Loucy (cell line): ENCODE measurements around the gene OGT.
"Not testable (repeated sequence)": the region's sequence is repeated elsewhere in the genome, so short reads cannot be mapped to it uniquely, and the experiment has no call there.

ENCODE experiments used
- H2AFZ ChIP-seq: fragments of 200-600 bp; sonication (generic); 2 replicates; pipeline ENCODE4 v1.6.0; 2016; ENCODE audit warnings: antibody characterized with exemption, mild to moderate bottlenecking, low read length, moderate library complexity
- H3F3A ChIP-seq: fragments of 200-600 bp; 2 replicates; pipeline ENCODE4 v1.6.0; 2016; ENCODE audit warnings: antibody characterized with exemption, low read depth, mild to moderate bottlenecking
- H3K27me3 ChIP-seq: fragments of 200-600 bp; sonication (generic); 2 replicates; pipeline ENCODE4 v1.6.1; 2014; ENCODE audit warnings: low read length, mild to moderate bottlenecking; ENCODE audit not compliant: insufficient read depth, poor library complexity, severe bottlenecking
- H3K36me3 ChIP-seq: fragments of 200-600 bp; sonication (generic); 2 replicates; pipeline ENCODE4 v1.6.1; 2016; ENCODE audit warnings: low read length; ENCODE audit not compliant: insufficient read depth
- H3K4me1 ChIP-seq: fragments of 200-600 bp; sonication (generic); 2 replicates; pipeline ENCODE4 v1.5.1; 2014; ENCODE audit warnings: low read length, mild to moderate bottlenecking; ENCODE audit not compliant: insufficient read depth, poor library complexity, severe bottlenecking
- H3K4me2 ChIP-seq: fragments of 200-600 bp; sonication (generic); 2 replicates; pipeline ENCODE4 v1.6.0; 2014; ENCODE audit warnings: antibody characterized with exemption, low read length, low read depth, mild to moderate bottlenecking; ENCODE audit not compliant: poor library complexity, severe bottlenecking
- H3K4me3 ChIP-seq: fragments of 200-600 bp; sonication (generic); 2 replicates; pipeline ENCODE4 v1.5.1; 2014; ENCODE audit warnings: low read length, mild to moderate bottlenecking, mixed read lengths; ENCODE audit not compliant: poor library complexity, severe bottlenecking
- H3K79me2 ChIP-seq: fragments of 200-600 bp; sonication (generic); 2 replicates; pipeline ENCODE4 v1.6.1; 2014; ENCODE audit warnings: low read length; ENCODE audit not compliant: insufficient read depth
- H3K9ac ChIP-seq: fragments of 200-600 bp; sonication (generic); 2 replicates; pipeline ENCODE4 v1.6.0; 2014; ENCODE audit warnings: mild to moderate bottlenecking, low read depth, low read length, moderate library complexity; ENCODE audit not compliant: poor library complexity, severe bottlenecking
- H3K9me2 ChIP-seq: fragments of 200-600 bp; sonication (generic); replicated peaks from 2 replicates; pipeline ENCODE4 v1.6.1; 2016; ENCODE audit warnings: low read depth, low read length, mixed read lengths
- H3K9me3 ChIP-seq: fragments of 200-600 bp; sonication (generic); 2 replicates; pipeline ENCODE4 v1.6.1; 2014; ENCODE audit warnings: mild to moderate bottlenecking, antibody characterized with exemption, low read length, low read depth; ENCODE audit not compliant: insufficient read depth
- H4K20me1 ChIP-seq: fragments of 200-600 bp; sonication (generic); 2 replicates; pipeline ENCODE4 v1.6.0; 2014; ENCODE audit warnings: antibody characterized with exemption, low read length, mild to moderate bottlenecking; ENCODE audit not compliant: insufficient read depth, poor library complexity, severe bottlenecking
- EZH2phosphoT487 ChIP-seq: fragments of 200-600 bp; IDR thresholded peaks from 2 replicates; pipeline ENCODE4 v1.6.1; 2018; ENCODE audit warnings: antibody characterized with exemption, mild to moderate bottlenecking, moderate library complexity, borderline replicate concordance
- TF ChIP-seq, protein P1 (sequence below): fragments of 200-600 bp; sonication (generic); conservative IDR thresholded peaks from 2 replicates; pipeline ENCODE4 v1.5.1; 2014; ENCODE audit warnings: mild to moderate bottlenecking, antibody characterized with exemption, low read length

Gene OGT

DNA sequence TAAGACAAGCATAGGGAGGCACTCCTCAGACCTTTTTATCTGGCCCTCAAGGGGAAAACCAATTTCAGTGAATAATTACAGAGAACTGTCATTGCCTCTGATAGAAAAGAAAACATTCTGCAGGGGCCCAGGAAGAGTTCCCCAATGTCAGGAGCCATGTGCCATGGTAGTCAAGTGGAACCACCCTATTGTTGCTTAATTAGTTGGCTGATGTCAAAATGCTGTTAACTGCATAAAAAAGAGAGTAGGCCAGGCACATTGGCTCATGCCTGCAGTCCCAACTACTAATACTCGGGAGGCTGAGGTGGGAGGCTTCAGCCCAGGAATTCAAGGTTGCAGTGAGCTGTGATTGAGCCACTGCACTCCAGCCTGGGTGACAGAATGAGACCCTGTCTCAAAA lies 28.6 kb upstream of the OGT start:
- no peak overlapping the region for H3K4me2 ChIP-seq
- H3K9me3 ChIP-seq: no peaks in the 10 kb centered on the region
- no peaks in the 10 kb centered on the region for H3K27me3 ChIP-seq

DNA sequence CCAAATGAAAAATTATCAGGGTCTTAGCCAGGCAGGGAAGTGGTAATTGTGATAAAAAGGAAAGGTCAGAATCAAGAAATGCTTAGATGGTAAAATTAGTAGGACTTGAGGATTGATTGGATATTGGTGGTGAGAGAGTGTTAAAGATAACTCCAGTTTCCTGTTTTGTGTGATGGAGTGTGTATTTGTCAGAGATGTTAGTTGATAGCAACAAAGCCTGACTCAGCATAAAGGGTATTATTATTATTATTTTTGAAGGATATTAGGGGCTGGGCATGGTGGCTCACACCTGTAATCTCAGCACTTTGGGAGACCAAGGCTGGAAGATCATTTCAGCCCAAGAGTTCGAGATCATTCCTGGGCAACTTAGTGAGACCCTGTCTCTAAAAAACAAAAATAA lies 23.6 kb upstream of the OGT start:
- no peak overlapping the region for H3K9ac ChIP-seq
- H3K79me2 ChIP-seq: no peaks in the 10 kb centered on the region
- H3K27me3 ChIP-seq: no peaks in the 10 kb centered on the region
- no peak overlapping the region for H3K4me3 ChIP-seq
- TF ChIP-seq, protein P1, sequence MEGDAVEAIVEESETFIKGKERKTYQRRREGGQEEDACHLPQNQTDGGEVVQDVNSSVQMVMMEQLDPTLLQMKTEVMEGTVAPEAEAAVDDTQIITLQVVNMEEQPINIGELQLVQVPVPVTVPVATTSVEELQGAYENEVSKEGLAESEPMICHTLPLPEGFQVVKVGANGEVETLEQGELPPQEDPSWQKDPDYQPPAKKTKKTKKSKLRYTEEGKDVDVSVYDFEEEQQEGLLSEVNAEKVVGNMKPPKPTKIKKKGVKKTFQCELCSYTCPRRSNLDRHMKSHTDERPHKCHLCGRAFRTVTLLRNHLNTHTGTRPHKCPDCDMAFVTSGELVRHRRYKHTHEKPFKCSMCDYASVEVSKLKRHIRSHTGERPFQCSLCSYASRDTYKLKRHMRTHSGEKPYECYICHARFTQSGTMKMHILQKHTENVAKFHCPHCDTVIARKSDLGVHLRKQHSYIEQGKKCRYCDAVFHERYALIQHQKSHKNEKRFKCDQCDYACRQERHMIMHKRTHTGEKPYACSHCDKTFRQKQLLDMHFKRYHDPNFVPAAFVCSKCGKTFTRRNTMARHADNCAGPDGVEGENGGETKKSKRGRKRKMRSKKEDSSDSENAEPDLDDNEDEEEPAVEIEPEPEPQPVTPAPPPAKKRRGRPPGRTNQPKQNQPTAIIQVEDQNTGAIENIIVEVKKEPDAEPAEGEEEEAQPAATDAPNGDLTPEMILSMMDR: no peak
- TF ChIP-seq EZH2phosphoT487: no peak
- no peak overlapping the region for H2AFZ ChIP-seq
- no peaks in the 10 kb centered on the region for H4K20me1 ChIP-seq
- H3K36me3 ChIP-seq: no peaks in the 10 kb centered on the region
- no peak overlapping the region for H3K4me2 ChIP-seq
- H3K9me3 ChIP-seq: no peaks in the 10 kb centered on the region
- H3F3A ChIP-seq: no peaks in the 10 kb centered on the region
- no peaks in the 10 kb centered on the region for H3K9me2 ChIP-seq
- no peaks in the 10 kb centered on the region for H3K4me1 ChIP-seq

More for the DNA sequence above, 28.6 kb upstream of the OGT start:
- Histone ChIP-seq H3K36me3 (no peaks in the 10 kb centered on the region), H3F3A (no peaks in the 10 kb centered on the region), H3K9me2 (no peaks in the 10 kb centered on the region), H3K4me3 (no peak overlapping the region), H4K20me1 (no peaks in the 10 kb centered on the region), H3K9ac (no peak overlapping the region), H2AFZ (no peak overlapping the region), H3K4me1 (no peaks in the 10 kb centered on the region), H3K79me2 (no peaks in the 10 kb centered on the region)
- TF ChIP-seq, protein P1: no peak
- TF ChIP-seq EZH2phosphoT487: no peak

DNA sequence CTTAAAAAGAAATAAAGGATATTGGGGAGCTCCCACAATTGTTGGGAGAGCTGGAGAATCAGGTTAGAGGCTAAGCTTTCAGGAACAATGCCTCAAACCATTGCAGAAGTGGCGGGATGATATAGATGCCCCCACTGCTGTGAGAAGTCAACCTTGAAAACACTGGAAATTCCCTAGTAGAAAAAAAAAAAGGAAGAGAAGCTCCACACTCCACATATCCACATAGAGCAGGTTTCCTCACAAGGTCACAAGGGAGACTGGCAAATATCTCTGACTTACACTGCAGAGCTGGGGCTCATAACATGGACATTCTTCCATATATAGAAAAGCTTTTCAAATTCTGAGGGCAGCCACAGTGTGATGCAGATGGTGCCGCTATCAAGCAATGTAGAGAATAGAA lies 22.7 kb upstream of the OGT start:
- H3K4me3 ChIP-seq: no peak overlapping the region
- H3K9me2 ChIP-seq: no peaks in the 10 kb centered on the region
- H3K4me1 ChIP-seq: no peaks in the 10 kb centered on the region
- no peaks in the 10 kb centered on the region for H3K79me2 ChIP-seq
- H3F3A ChIP-seq: no peaks in the 10 kb centered on the region
- H2AFZ ChIP-seq: no peak overlapping the region
- H3K4me2 ChIP-seq: no peak overlapping the region
- H4K20me1 ChIP-seq: no peaks in the 10 kb centered on the region
- H3K9ac ChIP-seq: no peak overlapping the region
- no peaks in the 10 kb centered on the region for H3K27me3 ChIP-seq
- no peaks in the 10 kb centered on the region for H3K9me3 ChIP-seq
- TF ChIP-seq, protein P1: no peak
- TF ChIP-seq EZH2phosphoT487: no peak
- H3K36me3 ChIP-seq: no peaks in the 10 kb centered on the region

DNA sequence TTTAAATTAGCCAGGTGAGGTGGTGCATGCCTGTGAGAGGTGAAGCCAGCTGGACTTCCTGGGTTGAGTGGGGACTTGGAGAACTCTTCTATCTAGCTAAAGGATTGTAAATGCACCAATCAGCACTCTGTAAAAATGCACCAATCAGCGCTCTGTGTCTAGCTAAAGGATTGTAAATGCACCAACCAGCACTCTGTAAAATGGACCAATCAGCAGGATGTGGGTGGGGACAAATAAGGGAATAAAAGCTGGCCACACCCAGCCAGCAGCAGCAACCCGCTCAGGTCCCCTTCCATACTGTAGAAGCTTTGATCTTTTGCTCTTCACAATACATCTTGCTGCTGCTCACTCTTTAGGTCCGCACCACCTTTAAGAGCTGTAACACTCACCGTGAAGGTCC lies 19.2 kb upstream of the OGT start:
- H3K79me2 ChIP-seq, H3K36me3 ChIP-seq, H3K27me3 ChIP-seq, H3K4me2 ChIP-seq, H4K20me1 ChIP-seq, H3K9me3 ChIP-seq, H3F3A ChIP-seq, H2AFZ ChIP-seq, H3K4me3 ChIP-seq, H3K9me2 ChIP-seq, H3K4me1 ChIP-seq, H3K9ac ChIP-seq: not testable (repeated sequence)
